ENCODE results near the gene PAX8.

The PAX8 gene

DNA sequence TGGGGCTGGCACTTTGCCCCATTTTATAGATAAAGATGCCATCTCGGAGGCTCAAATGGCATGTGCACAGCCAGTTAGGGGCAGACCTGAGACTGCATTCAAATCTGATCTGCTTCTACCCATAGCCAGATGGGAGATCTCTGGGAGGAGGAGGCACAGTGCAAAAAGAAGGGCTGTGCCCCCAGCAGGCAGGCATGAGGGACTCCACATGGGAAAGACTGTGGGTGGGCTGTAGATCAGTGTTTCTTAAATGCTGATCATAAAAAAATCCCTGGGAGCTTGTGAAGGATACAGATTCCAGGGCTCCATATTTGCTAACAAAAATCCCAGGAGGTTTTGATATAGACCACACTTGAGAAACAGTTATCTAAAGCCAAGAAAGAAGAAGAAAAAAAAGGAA, 15.2 kb downstream of the PAX8 start:
- peaks cover 4% of the 10 kb centered on the region for H3K4me1 Mint-ChIP-seq (ENCODE audit: low read depth)
- no peak overlapping the region for H3K27ac Mint-ChIP-seq
- H3K27me3 Mint-ChIP-seq (ENCODE audit: low read depth): peaks cover 40% of the 10 kb centered on the region
- no peak overlapping the region for H3K4me3 Mint-ChIP-seq
- peaks cover 4% of the 10 kb centered on the region for H3K36me3 Mint-ChIP-seq (ENCODE audit: low read depth)
- H3K9me3 Mint-ChIP-seq: no peaks in the 10 kb centered on the region

DNA sequence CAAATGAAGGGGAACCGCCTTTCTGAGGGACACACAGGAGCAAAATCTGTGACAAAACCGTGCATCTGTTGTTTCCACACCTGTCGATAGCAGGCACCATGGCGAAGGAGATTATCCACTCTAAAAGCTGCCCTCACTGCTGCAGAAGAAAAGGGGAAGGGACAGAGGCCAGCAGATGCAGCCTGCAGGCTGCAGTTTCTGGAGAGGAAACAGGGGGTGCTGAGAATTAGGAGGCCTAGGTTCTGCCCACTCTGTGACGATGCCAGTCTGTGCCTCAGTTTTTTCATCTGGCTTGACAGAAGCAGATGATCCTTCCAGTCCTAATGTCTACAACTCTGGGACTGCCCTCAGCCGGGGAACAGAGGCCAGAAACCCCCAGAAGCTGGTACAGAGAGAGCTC, 17.7 kb downstream of the PAX8 start:
- H3K27ac Mint-ChIP-seq: no peak overlapping the region
- no peak overlapping the region for H3K4me3 Mint-ChIP-seq
- no peaks in the 10 kb centered on the region for H3K9me3 Mint-ChIP-seq

DNA sequence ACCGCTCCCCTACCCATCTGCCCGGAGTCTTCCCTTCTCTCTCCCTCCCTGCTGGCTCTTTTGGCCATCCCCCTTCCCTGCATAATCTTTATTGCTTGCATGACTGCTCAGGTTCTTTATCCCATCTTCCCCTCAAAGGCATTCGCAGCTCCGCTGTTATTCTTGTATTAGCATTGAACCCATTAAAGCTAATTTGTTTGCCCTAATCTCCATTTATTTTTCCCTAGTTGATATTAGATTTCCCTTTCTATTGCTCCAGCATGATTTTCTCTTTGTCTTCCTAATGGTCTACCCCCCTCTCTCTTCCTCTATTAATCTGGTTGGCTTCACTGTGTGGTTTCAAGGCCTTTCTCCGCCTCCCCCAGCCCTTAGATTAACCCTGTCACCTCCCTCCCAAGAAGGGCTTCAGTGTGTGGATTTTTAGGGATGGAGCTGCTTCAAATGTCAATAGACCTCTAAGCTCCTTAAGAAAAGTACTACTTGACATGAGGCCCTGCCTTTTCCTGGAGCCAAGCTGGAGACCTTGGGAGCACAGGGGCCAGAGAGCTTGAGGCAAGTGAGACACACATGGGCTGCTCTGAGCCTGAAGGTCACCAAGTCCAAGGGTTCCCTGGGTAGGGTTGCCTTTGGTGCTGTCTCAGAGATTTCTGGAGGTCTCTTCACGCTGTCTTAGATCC, 20.1 kb downstream of the PAX8 start:
- peaks cover 25% of the 10 kb centered on the region for H3K4me1 Mint-ChIP-seq (ENCODE audit: low read depth)
- H3K9me3 Mint-ChIP-seq: no peaks in the 10 kb centered on the region
- no peak overlapping the region for H3K4me3 Mint-ChIP-seq
- H3K27me3 Mint-ChIP-seq (ENCODE audit: low read depth): peaks cover 22% of the 10 kb centered on the region
- H3K36me3 Mint-ChIP-seq (ENCODE audit: low read depth): peaks cover 12% of the 10 kb centered on the region
- no peak overlapping the region for H3K27ac Mint-ChIP-seq

More for the DNA sequence above, 17.7 kb downstream of the PAX8 start:
- H3K27me3 Mint-ChIP-seq (ENCODE audit: low read depth): peaks cover 39% of the 10 kb centered on the region
- H3K4me1 Mint-ChIP-seq (ENCODE audit: low read depth): peaks cover 10% of the 10 kb centered on the region
- H3K36me3 Mint-ChIP-seq (ENCODE audit: low read depth): peaks cover 11% of the 10 kb centered on the region

DNA sequence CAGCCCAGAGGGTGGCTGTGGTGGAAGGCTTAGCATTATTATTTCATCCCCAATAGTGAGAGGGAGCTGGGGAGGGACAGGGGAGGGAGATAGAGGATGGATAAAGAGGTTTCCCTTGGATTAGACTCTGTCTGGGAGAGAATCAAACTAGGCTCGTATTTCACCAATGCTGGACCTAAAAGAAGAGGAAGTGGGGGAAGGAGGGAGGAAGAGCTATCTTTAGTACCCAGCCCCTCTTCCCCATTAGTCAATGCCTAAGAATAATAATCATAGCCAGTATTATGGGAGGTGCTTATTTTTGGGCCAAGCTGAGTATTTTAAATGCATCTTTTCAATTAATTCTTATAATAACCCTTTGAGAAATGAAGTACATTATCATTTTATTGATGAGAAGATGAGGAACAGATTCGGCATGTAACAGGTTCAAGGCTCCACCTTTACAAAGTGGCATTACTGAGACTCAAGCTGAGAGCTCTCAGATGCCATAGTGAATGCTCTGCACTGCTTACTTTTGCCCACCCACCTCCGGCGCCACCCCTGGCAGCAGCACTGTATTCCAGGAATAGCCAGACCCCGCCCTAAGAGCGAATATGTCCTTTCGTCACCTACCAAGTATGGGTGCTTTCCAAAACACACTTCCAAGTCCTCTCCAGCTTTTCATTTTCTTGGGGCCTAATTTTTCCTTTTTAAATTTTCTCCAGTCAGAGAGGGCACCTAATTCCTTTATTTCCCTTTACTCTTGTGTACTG, 21.0 kb downstream of the PAX8 start:
- H3K4me1 Mint-ChIP-seq (ENCODE audit: low read depth): peaks cover 34% of the 10 kb centered on the region
- no peaks in the 10 kb centered on the region for H3K9me3 Mint-ChIP-seq
- peaks cover 15% of the 10 kb centered on the region for H3K27me3 Mint-ChIP-seq (ENCODE audit: low read depth)
- H3K4me3 Mint-ChIP-seq: no peak overlapping the region
- H3K36me3 Mint-ChIP-seq (ENCODE audit: low read depth): peaks cover 16% of the 10 kb centered on the region
- H3K27ac Mint-ChIP-seq: no peak overlapping the region

DNA sequence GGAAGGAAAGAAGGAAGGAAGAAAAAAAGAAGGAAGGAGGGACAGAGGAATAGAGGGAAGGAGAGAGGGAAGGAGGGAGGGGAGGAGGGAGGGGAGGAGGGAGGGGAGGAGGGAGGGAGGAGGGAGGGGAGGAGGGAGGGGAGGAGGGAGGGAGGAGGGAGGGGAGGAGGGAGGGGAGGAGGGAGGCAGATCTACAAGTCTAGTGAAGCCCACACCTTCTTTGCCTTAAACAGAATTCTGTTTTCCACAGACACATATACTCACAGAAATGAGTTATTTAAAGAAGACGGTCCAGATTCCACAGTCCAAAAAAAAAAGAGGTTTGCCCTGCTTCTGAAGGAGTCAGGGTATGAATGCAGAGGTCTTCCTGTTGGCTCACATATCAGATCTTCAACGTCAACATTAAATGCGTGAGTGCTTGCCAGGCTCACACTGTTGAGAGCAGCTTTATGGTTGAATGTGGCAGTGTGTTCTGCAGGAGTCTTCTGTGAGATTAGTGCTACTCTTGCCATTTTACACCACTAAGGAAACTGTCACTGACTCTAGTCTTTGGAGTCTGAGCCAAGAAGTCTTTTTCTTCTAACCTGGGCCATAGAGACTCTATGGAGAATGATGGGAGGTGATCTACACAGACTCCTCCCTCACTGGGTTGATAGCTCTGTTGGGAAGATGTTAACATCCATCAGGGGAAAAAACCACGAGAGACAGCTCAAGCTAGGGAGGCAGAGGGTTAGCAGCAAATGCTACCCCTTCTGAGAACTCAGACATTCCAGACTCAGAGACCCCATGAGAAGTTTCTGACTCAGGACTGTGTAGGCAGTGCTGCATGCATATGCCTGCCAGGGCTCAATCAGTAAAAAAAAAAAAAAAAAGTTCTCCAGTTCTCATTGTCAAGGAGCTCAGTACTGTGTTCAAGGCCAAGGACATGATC, 23.3 kb downstream of the PAX8 start:
- Mint-ChIP-seq H3K36me3 (ENCODE audit: low read depth) (peaks cover 16% of the 10 kb centered on the region), H3K27me3 (ENCODE audit: low read depth) (peaks cover 8% of the 10 kb centered on the region), H3K4me3 (no peak overlapping the region), H3K4me1 (ENCODE audit: low read depth) (peaks cover 56% of the 10 kb centered on the region), H3K27ac (no peak overlapping the region), H3K9me3 (no peaks in the 10 kb centered on the region)

DNA sequence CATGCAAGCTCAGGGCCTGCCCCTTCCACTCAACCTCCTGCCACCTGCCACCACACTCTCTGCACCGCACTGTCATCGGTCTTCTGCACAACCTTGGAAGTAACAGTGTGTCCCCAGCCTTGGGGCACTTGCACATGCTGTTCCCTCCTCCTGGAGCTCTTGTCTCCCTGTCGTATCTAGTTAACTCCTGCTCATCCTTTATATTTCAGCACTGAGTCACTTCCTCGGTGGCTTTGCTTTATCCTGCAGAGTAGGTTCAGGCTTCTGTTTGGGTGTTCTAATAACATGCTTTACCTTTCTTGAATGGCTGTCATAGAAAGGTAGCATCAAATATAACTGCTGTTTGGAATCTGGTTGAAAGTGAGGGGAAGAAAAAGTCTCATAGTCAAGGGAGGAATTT, 25.3 kb downstream of the PAX8 start:
- Mint-ChIP-seq H3K27me3 (ENCODE audit: low read depth) (peaks cover 8% of the 10 kb centered on the region), H3K9me3 (no peaks in the 10 kb centered on the region), H3K36me3 (ENCODE audit: low read depth) (peaks cover 14% of the 10 kb centered on the region), H3K27ac (peak overlapping the region; percentile 75), H3K4me1 (ENCODE audit: low read depth) (peaks cover 64% of the 10 kb centered on the region), H3K4me3 (peak overlapping the region; percentile 43)

DNA sequence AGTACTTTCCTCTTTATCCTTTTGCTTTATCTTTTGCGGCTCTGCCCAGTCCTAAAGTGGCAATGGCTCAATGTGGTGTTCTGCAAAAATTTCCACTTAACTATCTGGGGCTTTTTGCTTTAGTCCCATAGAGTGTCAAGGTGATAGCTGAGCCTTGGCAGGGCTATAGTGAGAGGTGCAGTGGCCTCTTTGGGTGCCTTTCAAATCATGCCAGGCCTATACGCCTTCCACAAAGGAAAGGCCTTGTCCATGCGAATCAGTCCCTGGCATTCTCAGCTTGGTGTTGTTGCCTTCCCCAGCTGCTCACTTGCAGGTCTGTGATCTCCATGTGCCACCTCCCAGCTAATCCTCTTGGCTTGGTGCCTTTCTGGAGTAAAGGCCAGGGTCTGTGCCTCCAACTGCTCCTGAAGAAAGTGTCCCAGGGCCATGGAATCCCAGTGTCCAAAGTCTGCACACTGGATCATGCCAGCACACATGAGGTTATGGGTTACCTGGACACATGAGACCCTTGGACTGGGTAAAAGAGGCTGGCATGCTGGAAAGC, 26.6 kb downstream of the PAX8 start:
- H3K27me3 Mint-ChIP-seq (ENCODE audit: low read depth): peaks cover 4% of the 10 kb centered on the region

DNA sequence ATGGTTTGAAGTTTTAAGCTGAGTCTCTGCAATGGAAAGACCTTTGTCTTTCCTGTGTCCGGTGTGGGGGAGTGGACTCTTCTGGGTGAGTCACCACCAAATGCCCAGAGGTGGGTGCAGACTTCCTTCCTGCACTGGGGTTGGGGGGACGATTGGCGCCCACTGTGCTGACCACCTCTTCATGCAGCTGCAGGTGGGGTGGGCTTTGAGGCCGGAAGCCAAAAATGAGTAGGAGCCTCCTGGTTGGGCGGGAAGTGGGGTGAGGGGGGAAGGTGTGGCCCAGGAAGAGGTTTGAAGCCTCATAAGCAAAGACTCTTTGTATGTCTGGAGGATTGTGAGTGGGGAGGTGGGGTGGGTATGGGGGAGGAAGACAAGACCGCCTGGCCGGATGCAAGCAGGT, 27.6 kb downstream of the PAX8 start:
- peak overlapping the region; percentile 86 for H3K27ac Mint-ChIP-seq
- peaks cover 59% of the 10 kb centered on the region for H3K4me1 Mint-ChIP-seq (ENCODE audit: low read depth)
- peak overlapping the region; percentile 69 for H3K4me3 Mint-ChIP-seq
- peaks cover 8% of the 10 kb centered on the region for H3K36me3 Mint-ChIP-seq (ENCODE audit: low read depth)
- H3K27me3 Mint-ChIP-seq (ENCODE audit: low read depth): no peaks in the 10 kb centered on the region
- H3K9me3 Mint-ChIP-seq: no peaks in the 10 kb centered on the region

More for the DNA sequence above, 26.6 kb downstream of the PAX8 start:
- Mint-ChIP-seq H3K27ac (peak overlapping the region; percentile 71), H3K4me1 (ENCODE audit: low read depth) (peaks cover 61% of the 10 kb centered on the region), H3K9me3 (no peaks in the 10 kb centered on the region), H3K4me3 (peak overlapping the region; percentile 18), H3K36me3 (ENCODE audit: low read depth) (peaks cover 11% of the 10 kb centered on the region)

DNA sequence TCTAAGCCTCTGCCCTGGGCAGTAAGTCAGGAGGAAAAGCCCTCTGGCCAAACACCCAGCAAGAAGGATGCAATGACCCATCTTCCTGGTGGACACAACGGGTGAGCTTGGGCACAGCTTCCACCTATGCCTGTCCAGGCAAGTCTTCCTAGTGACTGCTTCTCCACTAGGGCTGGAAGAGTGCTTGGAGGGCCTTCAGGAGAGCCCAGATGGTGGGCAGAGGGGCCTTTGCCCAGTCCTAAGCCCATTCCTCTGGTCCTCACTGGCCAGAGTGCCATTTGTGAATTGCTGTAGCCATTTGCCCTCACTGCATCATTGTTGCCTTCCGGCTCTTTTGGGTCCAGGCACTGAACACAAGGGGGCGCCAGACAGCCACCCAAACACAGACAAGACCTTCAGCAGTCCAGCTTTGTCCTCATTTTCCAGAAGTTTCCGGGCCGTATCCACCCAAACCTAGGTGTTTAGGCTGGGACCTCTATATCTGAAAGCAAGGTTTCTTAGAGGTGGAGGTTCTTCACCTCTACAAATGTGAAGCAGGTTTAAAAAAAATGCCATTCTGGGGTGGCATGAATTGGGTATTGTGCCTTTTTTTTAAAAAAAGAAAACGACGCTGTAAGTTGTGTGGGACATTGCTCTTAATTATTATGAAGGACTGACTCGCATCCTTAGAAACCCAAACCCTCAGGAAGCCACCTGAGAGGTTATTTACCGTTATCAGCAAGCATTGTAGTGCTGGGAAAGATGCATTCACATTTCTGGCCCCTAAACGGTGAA, 29.5 kb downstream of the PAX8 start:
- no peaks in the 10 kb centered on the region for H3K27me3 Mint-ChIP-seq (ENCODE audit: low read depth)
- H3K4me3 Mint-ChIP-seq: no peak overlapping the region
- peaks cover 49% of the 10 kb centered on the region for H3K4me1 Mint-ChIP-seq (ENCODE audit: low read depth)
- no peaks in the 10 kb centered on the region for H3K9me3 Mint-ChIP-seq
- peaks cover 6% of the 10 kb centered on the region for H3K36me3 Mint-ChIP-seq (ENCODE audit: low read depth)
- peak overlapping the region; percentile 57 for H3K27ac Mint-ChIP-seq

DNA sequence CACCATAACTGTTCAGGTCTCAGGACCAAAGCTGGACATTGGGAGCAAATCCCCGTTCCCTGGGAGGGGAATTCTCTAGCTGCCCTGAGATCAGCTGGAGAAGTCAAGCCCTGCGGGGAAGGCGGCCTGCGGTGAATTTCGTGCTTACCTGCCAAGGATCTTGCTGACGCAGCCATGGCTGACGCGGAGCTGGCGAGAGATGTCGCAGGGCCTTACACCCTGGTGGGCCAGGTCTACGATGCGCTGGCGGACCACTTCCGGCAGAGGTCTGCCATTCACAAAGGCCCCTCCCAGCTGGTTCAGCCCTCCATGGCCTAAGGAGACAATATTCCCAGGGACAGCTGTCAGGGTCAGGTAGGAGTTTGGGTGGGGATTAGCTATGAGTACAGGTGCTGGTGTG, 32.1 kb downstream of the PAX8 start:
- no peaks in the 10 kb centered on the region for H3K27me3 Mint-ChIP-seq (ENCODE audit: low read depth)
- H3K9me3 Mint-ChIP-seq: no peaks in the 10 kb centered on the region
- H3K4me1 Mint-ChIP-seq (ENCODE audit: low read depth): peaks cover 28% of the 10 kb centered on the region
- no peaks in the 10 kb centered on the region for H3K36me3 Mint-ChIP-seq (ENCODE audit: low read depth)
- H3K4me3 Mint-ChIP-seq: no peak overlapping the region
- no peak overlapping the region for H3K27ac Mint-ChIP-seq

DNA sequence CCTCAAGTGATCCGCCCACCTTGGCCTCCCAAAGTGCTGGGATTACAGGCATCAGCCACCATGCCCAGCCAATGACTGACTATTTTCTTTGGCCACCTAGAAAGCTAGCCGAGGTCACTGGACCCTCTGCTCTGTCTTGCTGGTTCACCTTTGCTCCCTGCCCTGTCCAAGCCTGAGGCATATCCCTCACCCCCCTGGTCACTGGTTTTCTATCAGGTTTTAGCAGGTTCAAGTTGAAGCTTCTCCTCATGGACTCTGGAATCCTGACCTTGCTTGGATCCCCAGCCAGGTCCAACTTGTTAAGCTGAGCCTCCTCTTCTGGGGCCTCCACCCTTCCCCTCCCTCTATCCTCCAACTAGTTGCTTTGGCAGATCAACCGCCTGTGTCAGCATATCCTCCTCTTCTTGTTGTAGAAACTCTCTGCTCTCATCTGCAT, 33.4 kb downstream of the PAX8 start:
- Mint-ChIP-seq H3K36me3 (ENCODE audit: low read depth) (no peaks in the 10 kb centered on the region), H3K4me3 (no peak overlapping the region), H3K9me3 (no peaks in the 10 kb centered on the region), H3K27ac (no peak overlapping the region), H3K27me3 (ENCODE audit: low read depth) (no peaks in the 10 kb centered on the region), H3K4me1 (ENCODE audit: low read depth) (peaks cover 22% of the 10 kb centered on the region)

DNA sequence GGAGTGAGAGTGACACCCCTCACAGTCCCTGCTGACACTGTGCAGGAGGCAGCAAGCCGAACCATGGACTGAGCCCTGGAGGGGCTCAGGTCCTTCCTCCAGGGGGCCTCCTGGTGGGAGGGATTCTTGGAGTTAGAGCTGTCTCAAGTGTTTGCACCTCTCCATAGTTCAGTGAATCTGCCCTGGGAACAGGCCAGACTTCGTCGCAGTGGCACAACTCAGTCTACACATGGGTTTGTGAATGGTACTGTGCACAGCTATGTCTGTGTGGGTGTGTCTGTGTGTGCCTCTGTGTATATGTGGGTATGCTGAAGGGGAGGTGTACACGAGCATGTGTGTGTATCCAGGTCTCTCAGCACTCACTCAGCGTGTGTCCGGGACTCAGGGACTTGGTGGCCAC, 36.4 kb downstream of the PAX8 start:
- Mint-ChIP-seq H3K4me1 (ENCODE audit: low read depth) (peaks cover 11% of the 10 kb centered on the region), H3K27ac (no peak overlapping the region), H3K9me3 (no peaks in the 10 kb centered on the region), H3K36me3 (ENCODE audit: low read depth) (no peaks in the 10 kb centered on the region), H3K27me3 (ENCODE audit: low read depth) (no peaks in the 10 kb centered on the region), H3K4me3 (no peak overlapping the region)

DNA sequence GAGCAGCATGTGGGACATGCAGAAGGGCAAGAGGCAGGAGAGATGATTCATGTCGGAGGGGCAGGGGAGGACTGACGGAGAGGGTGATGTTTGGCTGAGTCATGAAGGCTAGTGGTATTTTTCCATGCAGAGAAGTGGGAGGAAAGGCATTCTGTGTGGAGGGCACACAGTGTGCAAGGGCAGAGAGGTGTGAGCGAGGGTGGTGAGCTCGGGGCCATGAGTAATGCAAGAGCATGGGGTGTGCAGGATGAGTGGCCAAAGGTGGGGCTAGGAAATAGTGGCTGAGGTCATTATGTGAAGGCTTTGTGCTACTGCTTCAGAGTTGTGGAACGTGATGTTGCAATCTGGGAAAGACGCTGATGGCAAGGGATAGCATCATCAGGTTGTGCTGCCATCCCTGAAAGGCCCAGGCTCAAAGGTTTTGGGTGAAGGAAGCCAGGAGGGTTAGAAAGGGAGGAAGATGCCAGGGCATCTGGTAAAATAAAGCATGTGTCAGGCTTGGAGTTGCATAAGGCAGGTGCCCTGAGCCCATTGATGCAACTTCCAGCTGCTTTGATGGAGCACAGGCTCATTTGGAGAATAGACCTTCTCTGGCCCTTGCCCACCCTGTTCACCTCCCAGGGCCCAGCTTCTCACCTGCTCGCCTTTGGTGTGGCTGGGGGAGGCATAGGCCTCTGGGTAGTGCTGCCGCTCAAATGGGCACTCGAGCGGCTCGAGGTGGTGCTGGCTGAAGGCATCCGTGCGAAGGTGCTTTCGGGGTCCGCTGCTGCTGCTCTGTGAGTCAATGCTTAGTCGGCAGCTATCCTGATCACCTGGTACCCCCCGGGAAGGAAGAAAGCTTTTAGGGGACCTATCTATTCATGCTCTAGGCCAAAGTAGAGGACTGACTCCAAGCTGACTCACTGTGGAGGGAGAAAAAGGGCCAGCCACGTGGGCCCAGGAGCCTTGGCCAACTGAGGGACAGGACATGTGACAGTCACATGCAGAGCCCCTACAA, 37.5 kb downstream of the PAX8 start:
- H3K36me3 Mint-ChIP-seq (ENCODE audit: low read depth): no peaks in the 10 kb centered on the region
- H3K27ac Mint-ChIP-seq: no peak overlapping the region
- H3K4me1 Mint-ChIP-seq (ENCODE audit: low read depth): peaks cover 14% of the 10 kb centered on the region
- H3K27me3 Mint-ChIP-seq (ENCODE audit: low read depth): no peaks in the 10 kb centered on the region
- H3K9me3 Mint-ChIP-seq: no peaks in the 10 kb centered on the region
- H3K4me3 Mint-ChIP-seq: no peak overlapping the region

All from T-helper 1 cell treated with Interleukin-12 subunit alpha and Interleukin-12 subunit beta and Interleukin-4 antibody, amounts not matched to agents 30 μg/mL and 1 μg/mL, for 36 hours (primary cell).